HepG2 (cell line): ENCODE data around the gene IGFBP5. TPM values are rescaled to one million over a fixed set of nuclear protein-coding genes. Genes with fewer than 3 reads are reported as not detected.

Experiments
- AKAP8 ChIP-seq: sonication (generic); formaldehyde crosslinking; IDR thresholded peaks from 2 replicates; pipeline ENCODE4 v1.5.1; 2020; ENCODE audit warnings: mild to moderate bottlenecking, missing genetic modification reagents
- GLI4 ChIP-seq: sonication (generic); formaldehyde crosslinking; IDR thresholded peaks from 2 replicates; pipeline ENCODE4 v1.5.1; 2020; ENCODE audit warnings: missing genetic modification reagents, mild to moderate bottlenecking, moderate library complexity, borderline replicate concordance
- HNRNPH1 ChIP-seq: fragments of 200-400 bp; formaldehyde crosslinking; optimal IDR thresholded peaks from 2 replicates; pipeline ENCODE3; 2017; ENCODE audit warnings: mild to moderate bottlenecking, low read depth, low read length
- KDM2A ChIP-seq: sonication (generic); formaldehyde crosslinking; IDR thresholded peaks from 2 replicates; pipeline ENCODE4 v1.4.0; 2020; ENCODE audit warnings: low read depth, missing genetic modification reagents, borderline replicate concordance
- LCORL ChIP-seq, 2 experiments: fragments of 450-650 bp in 1 of 2; sonication (generic) in 1 of 2; formaldehyde crosslinking in 1 of 2; IDR thresholded peaks; 2 replicates each; pipeline versions ENCODE4 v1.5.0 to v1.6.1; 2017 to 2020; ENCODE audit warnings: antibody characterized with exemption in 1 of 2, missing genetic modification reagents in 1 of 2
- NFE2L2 ChIP-seq: fragments of 150-350 bp; IDR thresholded peaks from 2 replicates; pipeline ENCODE4 v1.6.1; 2014; ENCODE audit warnings: low read length
- RFX1 ChIP-seq: fragments of 450-650 bp; IDR thresholded peaks from 2 replicates; pipeline ENCODE4 v1.6.1; 2017
- RFXANK ChIP-seq: IDR thresholded peaks from 2 replicates; pipeline ENCODE4 v1.6.1; 2016
- SP4 ChIP-seq: sonication (generic); formaldehyde crosslinking; IDR thresholded peaks from 2 replicates; pipeline ENCODE4 v1.8.1; 2023; ENCODE audit warnings: mild to moderate bottlenecking, missing genetic modification reagents
- TBX3 ChIP-seq: fragments of 450-650 bp; IDR thresholded peaks from 2 replicates; pipeline ENCODE4 v1.6.1; 2017; ENCODE audit warnings: antibody characterized with exemption, mild to moderate bottlenecking, inconsistent platforms, borderline replicate concordance
- ZFP1 ChIP-seq: IDR thresholded peaks from 2 replicates; pipeline ENCODE4 v1.6.1; 2016
- ZMAT3 ChIP-seq: sonication (generic); formaldehyde crosslinking; conservative IDR thresholded peaks from 2 replicates; pipeline ENCODE4 v1.7.0; 2021; ENCODE audit warnings: missing genetic modification reagents
- ZNF121 ChIP-seq: sonication (generic); formaldehyde crosslinking; IDR thresholded peaks from 2 replicates; pipeline ENCODE4 v1.5.0; 2020; ENCODE audit warnings: mild to moderate bottlenecking, missing genetic modification reagents
- ZNF282 ChIP-seq: fragments of 450-650 bp; IDR thresholded peaks from 2 replicates; pipeline ENCODE4 v1.6.1; 2018; ENCODE audit not compliant: partially characterized antibody
- ZNF569 ChIP-seq: sonication (generic); formaldehyde crosslinking; IDR thresholded peaks from 2 replicates; pipeline ENCODE4 v1.5.0; 2020; ENCODE audit warnings: mild to moderate bottlenecking, missing genetic modification reagents, moderate library complexity, borderline replicate concordance
- ZNF878 ChIP-seq: sonication (generic); formaldehyde crosslinking; IDR thresholded peaks from 2 replicates; pipeline ENCODE4 v1.8.1; 2023; ENCODE audit warnings: mild to moderate bottlenecking, missing genetic modification reagents, moderate library complexity
- polyA plus RNA-seq, 8 experiments: library from polyadenylated mRNA; depleted of rRNA in 3 of 8; stranded (reverse) in 7 of 8; unstranded in 1 of 8; fragments of >200 nt; fragmentation: Illumina TruSeq in 4 of 8; extraction: Trizol in 4 of 8; gene quantifications; 2 replicates each; pipeline versions ENCODE4 v1.2.1 to v1.2.3, GENCODE V29; 2011 to 2016; ENCODE audit warnings: low read depth in 4 of 8, missing spikeins in 1 of 8, mixed read lengths in 1 of 8; ENCODE audit not compliant: insufficient read depth in 1 of 8
- total RNA-seq, 5 experiments: library from RNA; depleted of rRNA; stranded (reverse); fragments of >200 nt; fragmentation: Illumina TruSeq; extraction: Trizol; gene quantifications; 2 replicates each; pipeline ENCODE4 v1.2.3, GENCODE V29; 2016; ENCODE audit warnings: low read depth in 1 of 5
- TF ChIP-seq, protein P1 (sequence below): sonication (generic); formaldehyde crosslinking; IDR thresholded peaks from 2 replicates; pipeline ENCODE4 v1.4.0; 2020; ENCODE audit warnings: mild to moderate bottlenecking, missing genetic modification reagents
- TF ChIP-seq, protein P2 (sequence below): sonication (generic); formaldehyde crosslinking; IDR thresholded peaks from 2 replicates; pipeline ENCODE4 v1.8.0; 2022; ENCODE audit warnings: missing genetic modification reagents, mild to moderate bottlenecking, moderate library complexity, borderline replicate concordance
- TF ChIP-seq, protein P3 (sequence below): IDR thresholded peaks from 2 replicates; pipeline ENCODE4 v1.6.1; 2016; ENCODE audit warnings: mild to moderate bottlenecking
- TF ChIP-seq, protein P4 (sequence below): sonication (generic); formaldehyde crosslinking; IDR thresholded peaks from 2 replicates; pipeline ENCODE4 v1.4.0; 2020; ENCODE audit warnings: mild to moderate bottlenecking, missing genetic modification reagents

The IGFBP5 gene
- total and polyA plus RNA-seq, 2 of the 13 experiments (the other 11 are each of a cell fraction or from before 2014, with no cell fraction given) = 0.15 TPM; not detected in 1

DNA sequence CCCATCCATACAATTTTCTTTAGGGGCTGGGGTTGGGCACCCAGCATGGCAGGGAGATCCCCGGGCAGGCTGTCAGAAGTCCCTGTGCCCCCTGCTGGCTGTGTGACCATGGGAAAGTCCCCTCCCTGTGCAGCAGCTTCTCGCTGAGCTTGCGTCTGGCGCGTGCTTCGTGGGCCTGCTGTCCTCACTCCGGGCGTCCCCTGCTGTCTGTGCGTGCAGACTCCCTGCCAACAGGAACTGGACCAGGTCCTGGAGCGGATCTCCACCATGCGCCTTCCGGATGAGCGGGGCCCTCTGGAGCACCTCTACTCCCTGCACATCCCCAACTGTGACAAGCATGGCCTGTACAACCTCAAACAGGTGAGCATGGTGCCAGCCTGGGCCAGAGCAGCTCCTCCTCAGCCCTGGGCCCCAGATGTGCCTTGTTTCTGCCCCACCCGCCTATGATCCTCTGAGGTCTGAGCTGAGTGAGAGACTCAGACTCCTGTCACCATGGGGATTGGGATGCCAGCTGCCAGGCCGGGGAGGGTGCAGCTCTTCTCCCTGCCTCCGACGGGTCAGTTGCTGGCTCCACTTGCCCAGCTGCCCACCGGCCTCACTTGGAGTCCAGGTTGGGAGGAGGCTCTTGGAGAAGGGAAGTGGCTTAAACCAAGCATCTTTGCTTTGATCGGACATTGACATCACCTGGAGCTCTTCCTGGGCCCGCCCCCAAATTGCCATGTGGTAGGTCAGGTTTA is 33.5 kb downstream of the IGFBP5 start (continued):
- TF ChIP-seq LCORL (IDR thresholded peaks at IDR 0.05) = no peak
- TF ChIP-seq LCORL (CRISPR knock-in tag; IDR thresholded peaks at IDR 0.05) = no peak
- TF ChIP-seq SP4 = no peak
- no peak for TF ChIP-seq ZNF878
- TF ChIP-seq ZNF569 (CRISPR knock-in tag) = no peak
- TF ChIP-seq, protein P1, sequence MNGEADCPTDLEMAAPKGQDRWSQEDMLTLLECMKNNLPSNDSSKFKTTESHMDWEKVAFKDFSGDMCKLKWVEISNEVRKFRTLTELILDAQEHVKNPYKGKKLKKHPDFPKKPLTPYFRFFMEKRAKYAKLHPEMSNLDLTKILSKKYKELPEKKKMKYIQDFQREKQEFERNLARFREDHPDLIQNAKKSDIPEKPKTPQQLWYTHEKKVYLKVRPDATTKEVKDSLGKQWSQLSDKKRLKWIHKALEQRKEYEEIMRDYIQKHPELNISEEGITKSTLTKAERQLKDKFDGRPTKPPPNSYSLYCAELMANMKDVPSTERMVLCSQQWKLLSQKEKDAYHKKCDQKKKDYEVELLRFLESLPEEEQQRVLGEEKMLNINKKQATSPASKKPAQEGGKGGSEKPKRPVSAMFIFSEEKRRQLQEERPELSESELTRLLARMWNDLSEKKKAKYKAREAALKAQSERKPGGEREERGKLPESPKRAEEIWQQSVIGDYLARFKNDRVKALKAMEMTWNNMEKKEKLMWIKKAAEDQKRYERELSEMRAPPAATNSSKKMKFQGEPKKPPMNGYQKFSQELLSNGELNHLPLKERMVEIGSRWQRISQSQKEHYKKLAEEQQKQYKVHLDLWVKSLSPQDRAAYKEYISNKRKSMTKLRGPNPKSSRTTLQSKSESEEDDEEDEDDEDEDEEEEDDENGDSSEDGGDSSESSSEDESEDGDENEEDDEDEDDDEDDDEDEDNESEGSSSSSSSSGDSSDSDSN (CRISPR knock-in tag) = no peak
- TF ChIP-seq HNRNPH1 = no peak
- no peak for TF ChIP-seq ZNF282
- TF ChIP-seq, protein P2, sequence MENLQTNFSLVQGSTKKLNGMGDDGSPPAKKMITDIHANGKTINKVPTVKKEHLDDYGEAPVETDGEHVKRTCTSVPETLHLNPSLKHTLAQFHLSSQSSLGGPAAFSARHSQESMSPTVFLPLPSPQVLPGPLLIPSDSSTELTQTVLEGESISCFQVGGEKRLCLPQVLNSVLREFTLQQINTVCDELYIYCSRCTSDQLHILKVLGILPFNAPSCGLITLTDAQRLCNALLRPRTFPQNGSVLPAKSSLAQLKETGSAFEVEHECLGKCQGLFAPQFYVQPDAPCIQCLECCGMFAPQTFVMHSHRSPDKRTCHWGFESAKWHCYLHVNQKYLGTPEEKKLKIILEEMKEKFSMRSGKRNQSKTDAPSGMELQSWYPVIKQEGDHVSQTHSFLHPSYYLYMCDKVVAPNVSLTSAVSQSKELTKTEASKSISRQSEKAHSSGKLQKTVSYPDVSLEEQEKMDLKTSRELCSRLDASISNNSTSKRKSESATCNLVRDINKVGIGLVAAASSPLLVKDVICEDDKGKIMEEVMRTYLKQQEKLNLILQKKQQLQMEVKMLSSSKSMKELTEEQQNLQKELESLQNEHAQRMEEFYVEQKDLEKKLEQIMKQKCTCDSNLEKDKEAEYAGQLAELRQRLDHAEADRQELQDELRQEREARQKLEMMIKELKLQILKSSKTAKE (CRISPR knock-in tag) = no peak
- TF ChIP-seq, protein P3, sequence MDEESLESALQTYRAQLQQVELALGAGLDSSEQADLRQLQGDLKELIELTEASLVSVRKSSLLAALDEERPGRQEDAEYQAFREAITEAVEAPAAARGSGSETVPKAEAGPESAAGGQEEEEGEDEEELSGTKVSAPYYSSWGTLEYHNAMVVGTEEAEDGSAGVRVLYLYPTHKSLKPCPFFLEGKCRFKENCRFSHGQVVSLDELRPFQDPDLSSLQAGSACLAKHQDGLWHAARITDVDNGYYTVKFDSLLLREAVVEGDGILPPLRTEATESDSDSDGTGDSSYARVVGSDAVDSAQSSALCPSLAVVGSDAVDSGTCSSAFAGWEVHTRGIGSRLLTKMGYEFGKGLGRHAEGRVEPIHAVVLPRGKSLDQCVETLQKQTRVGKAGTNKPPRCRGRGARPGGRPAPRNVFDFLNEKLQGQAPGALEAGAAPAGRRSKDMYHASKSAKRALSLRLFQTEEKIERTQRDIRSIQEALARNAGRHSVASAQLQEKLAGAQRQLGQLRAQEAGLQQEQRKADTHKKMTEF (CRISPR knock-in tag) = no peak
- no peak for TF ChIP-seq RFX1
- TF ChIP-seq AKAP8 (CRISPR knock-in tag) = no peak
- TF ChIP-seq ZNF121 (CRISPR knock-in tag) = no peak
- TF ChIP-seq KDM2A = no peak
- TF ChIP-seq TBX3 = no peak
- no peak for TF ChIP-seq ZFP1 (CRISPR knock-in tag)
- no peak for TF ChIP-seq NFE2L2
- TF ChIP-seq GLI4 (CRISPR knock-in tag) = no peak
- TF ChIP-seq ZMAT3 = no peak
- TF ChIP-seq, protein P4, sequence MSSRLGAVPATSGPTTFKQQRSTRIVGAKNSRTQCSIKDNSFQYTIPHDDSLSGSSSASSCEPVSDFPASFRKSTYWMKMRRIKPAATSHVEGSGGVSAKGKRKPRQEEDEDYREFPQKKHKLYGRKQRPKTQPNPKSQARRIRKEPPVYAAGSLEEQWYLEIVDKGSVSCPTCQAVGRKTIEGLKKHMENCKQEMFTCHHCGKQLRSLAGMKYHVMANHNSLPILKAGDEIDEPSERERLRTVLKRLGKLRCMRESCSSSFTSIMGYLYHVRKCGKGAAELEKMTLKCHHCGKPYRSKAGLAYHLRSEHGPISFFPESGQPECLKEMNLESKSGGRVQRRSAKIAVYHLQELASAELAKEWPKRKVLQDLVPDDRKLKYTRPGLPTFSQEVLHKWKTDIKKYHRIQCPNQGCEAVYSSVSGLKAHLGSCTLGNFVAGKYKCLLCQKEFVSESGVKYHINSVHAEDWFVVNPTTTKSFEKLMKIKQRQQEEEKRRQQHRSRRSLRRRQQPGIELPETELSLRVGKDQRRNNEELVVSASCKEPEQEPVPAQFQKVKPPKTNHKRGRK (CRISPR knock-in tag) = no peak
- no peak for TF ChIP-seq RFXANK (CRISPR knock-in tag)
